ENCODE measurements around the gene NEDD9. TPM values are rescaled to one million over a fixed set of nuclear protein-coding genes. Genes with fewer than 3 reads are reported as not detected.

NEDD9 gene
- total and polyA plus RNA-seq, 2 donors (not counting 1 experiment from before 2014, with no cell fraction given): 38.9 to 46.2 TPM

GRCh38 chr6:11215773-11216172 lies 16.7 kb downstream of the NEDD9 start:
- Histone ChIP-seq H2AFZ (ENCODE audit: insufficient read depth, low read depth, low read length, poor library complexity, severe bottlenecking) (no peak overlapping the region), H3K27ac (ENCODE audit: low read length in 2 of 2) (no peak overlapping the region), H3K36me3 (replicated peaks in 1 of 2; ENCODE audit: control extremely low read depth in 1 of 2, control insufficient read depth in 1 of 2, extremely low read depth in 1 of 2, insufficient read depth in 2 of 2, low read length in 1 of 2) (peaks cover 6 to 75% of the 10 kb centered on the region in 2 experiments), H3K27me3 (replicated peaks in 1 of 4; ENCODE audit: control extremely low read depth in 1 of 4, control insufficient read depth in 3 of 4, insufficient read depth in 4 of 4, low read length in 3 of 4) (no peaks in the 10 kb centered on the region), H3K79me2 (ENCODE audit: control insufficient read depth, insufficient read depth, low read length) (peaks cover 76% of the 10 kb centered on the region), H3K4me2 (replicated peaks; ENCODE audit: low read depth, low read length, poor library complexity, severe bottlenecking) (no peak overlapping the region), H3K4me3 (ENCODE audit: control extremely low read depth in 1 of 5, extremely low read depth in 1 of 5, insufficient read depth in 1 of 5, low read depth in 2 of 5, low read length in 4 of 5) (no peak overlapping the region), H3K9ac (ENCODE audit: low read length) (no peak overlapping the region), H3K9me3 (ENCODE audit: control extremely low read depth in 1 of 3, control insufficient read depth in 2 of 3, insufficient read depth in 1 of 3, low read length in 2 of 3) (no peaks in the 10 kb centered on the region), H3K4me1 (ENCODE audit: control insufficient read depth in 2 of 2, insufficient read depth in 2 of 2, low read length in 2 of 2) (peaks cover 0 to 6% of the 10 kb centered on the region in 2 donors), H4K20me1 (ENCODE audit: control insufficient read depth, insufficient read depth, low read length, poor library complexity, severe bottlenecking) (peaks cover 20% of the 10 kb centered on the region)
- Mint-ChIP-seq H3K4me1 (peaks cover 28% of the 10 kb centered on the region), H3K9me3 (ENCODE audit: insufficient read depth) (no peaks in the 10 kb centered on the region), H3K4me3 (no peak overlapping the region), H3K27me3 (no peaks in the 10 kb centered on the region), H3K27ac (no peak overlapping the region)
- ATAC-seq (ENCODE audit: low read depth): no peak
- 90% methylated on average over 6 of the region's 7 CpGs for WGBS (ENCODE audit: insufficient coverage)
- CTCF ChIA-PET: interaction anchor here (1.8 kb wide), 1 partner anchor 280 kb away, joined by 8 read pairs; no protein-coding TSS in a partner anchor
- no peak for TF ChIP-seq EZH2 (IDR thresholded peaks at IDR 0.05; ENCODE audit: borderline replicate concordance, insufficient read depth, low read depth, low read length, poor library complexity, severe bottlenecking)
- TF ChIP-seq CTCF (IDR thresholded peaks at IDR 0.05): no peak
- POLR2A ChIA-PET: no interaction called here
- no peak for DNase-seq
- intact Hi-C loops (cut with micrococcal nuclease): no loop called here

DNA sequence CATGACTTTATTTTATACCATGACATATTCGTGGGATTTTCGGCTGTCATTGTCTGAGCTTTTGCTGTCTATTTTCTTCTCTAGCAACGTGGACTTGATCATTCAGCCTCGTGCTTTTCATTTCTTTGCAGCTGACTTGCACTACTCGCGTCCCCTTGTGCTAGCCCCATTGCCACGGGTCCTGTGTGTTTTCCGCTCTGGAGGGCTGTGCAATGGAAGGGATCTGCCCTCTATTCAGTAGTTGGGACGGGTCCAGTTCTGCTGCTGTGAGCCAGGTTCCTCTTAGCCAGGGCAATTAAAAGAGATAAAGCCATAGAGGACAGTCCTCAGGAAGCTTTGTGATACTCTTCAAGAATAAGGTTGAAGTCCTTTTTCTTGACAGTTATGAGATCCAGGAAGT lies 17.6 kb downstream of the NEDD9 start:
- no peak overlapping the region for H3K9ac ChIP-seq (ENCODE audit: low read length)
- no peaks in the 10 kb centered on the region for H3K9me3 ChIP-seq (ENCODE audit: control extremely low read depth in 1 of 3, control insufficient read depth in 2 of 3, insufficient read depth in 1 of 3, low read length in 2 of 3)
- H2AFZ ChIP-seq (ENCODE audit: insufficient read depth, low read depth, low read length, poor library complexity, severe bottlenecking): no peak overlapping the region
- ATAC-seq (ENCODE audit: low read depth) (no peak), DNase-seq (no peak)
- H3K36me3 ChIP-seq (replicated peaks in 1 of 2; ENCODE audit: control extremely low read depth in 1 of 2, control insufficient read depth in 1 of 2, extremely low read depth in 1 of 2, insufficient read depth in 2 of 2, low read length in 1 of 2): peaks cover 6 to 78% of the 10 kb centered on the region in 2 experiments
- H3K4me1 ChIP-seq (ENCODE audit: control insufficient read depth in 2 of 2, insufficient read depth in 2 of 2, low read length in 2 of 2): peaks cover 0 to 6% of the 10 kb centered on the region in 2 donors
- no peaks in the 10 kb centered on the region for H3K9me3 Mint-ChIP-seq (ENCODE audit: insufficient read depth)
- H3K4me3 Mint-ChIP-seq: no peak overlapping the region
- H3K27ac ChIP-seq (ENCODE audit: low read length in 2 of 2): no peak overlapping the region
- no peak for TF ChIP-seq EZH2 (IDR thresholded peaks at IDR 0.05; ENCODE audit: borderline replicate concordance, insufficient read depth, low read depth, low read length, poor library complexity, severe bottlenecking)
- TF ChIP-seq CTCF (IDR thresholded peaks at IDR 0.05): no peak
- H3K27me3 ChIP-seq (replicated peaks in 1 of 4; ENCODE audit: control extremely low read depth in 1 of 4, control insufficient read depth in 3 of 4, insufficient read depth in 4 of 4, low read length in 3 of 4): no peaks in the 10 kb centered on the region
- no peak overlapping the region for H3K27ac Mint-ChIP-seq
- ChIA-PET POLR2A (no interaction called here), CTCF (interaction anchor here (1.8 kb wide), 1 partner anchor 281 kb away, joined by 8 read pairs; no protein-coding TSS in a partner anchor)
- no peak overlapping the region for H3K4me3 ChIP-seq (ENCODE audit: control extremely low read depth in 1 of 5, extremely low read depth in 1 of 5, insufficient read depth in 1 of 5, low read depth in 2 of 5, low read length in 4 of 5)
- no peak overlapping the region for H3K4me2 ChIP-seq (replicated peaks; ENCODE audit: low read depth, low read length, poor library complexity, severe bottlenecking)
- peaks cover 24% of the 10 kb centered on the region for H4K20me1 ChIP-seq (ENCODE audit: control insufficient read depth, insufficient read depth, low read length, poor library complexity, severe bottlenecking)
- no peaks in the 10 kb centered on the region for H3K27me3 Mint-ChIP-seq
- H3K79me2 ChIP-seq (ENCODE audit: control insufficient read depth, insufficient read depth, low read length): peaks cover 72% of the 10 kb centered on the region
- 97% methylated on average over 9 of the region's 9 CpGs for WGBS (ENCODE audit: insufficient coverage)
- intact Hi-C loops (cut with micrococcal nuclease): no loop called here
- peaks cover 22% of the 10 kb centered on the region for H3K4me1 Mint-ChIP-seq

Measured in B cell (primary cell).